NAMALWA (cell line): Measurements from ENCODE around the gene SNTG2.

Source experiments
- DNase-seq: peaks from one replicate; pipeline ENCODE4 v3.0.0-alpha.2; 2015; ENCODE audit warnings: low spot score

The SNTG2 gene

GRCh38 chr2:1319393-1319792, 368.7 kb downstream of the SNTG2 start:
- DNase-seq, result no peak

DNA sequence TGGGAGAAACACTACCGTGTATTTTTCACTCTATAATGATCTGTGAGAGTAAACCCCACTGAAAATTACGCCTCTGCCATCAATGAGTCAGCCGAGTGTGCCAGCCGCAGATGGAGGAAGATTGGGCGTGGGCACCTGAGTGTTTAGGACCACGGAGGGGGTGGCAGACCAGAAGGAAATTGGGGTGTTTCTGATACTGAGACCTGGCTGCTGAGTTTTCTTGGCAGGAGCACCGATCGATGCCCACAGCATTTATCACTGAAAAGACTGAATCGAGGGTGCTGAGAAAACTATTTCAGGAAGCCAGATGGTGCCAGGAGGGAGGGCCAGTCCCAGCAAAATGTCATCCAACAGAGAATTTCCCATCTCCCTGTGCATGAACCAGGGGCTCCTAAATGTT, 370.7 kb downstream of the SNTG2 start:
- DNase-seq, result no peak

- no peak for DNase-seq
Observed at GRCh38 chr2:1324884-1325283, 374.2 kb downstream of the SNTG2 start.

- no peak for DNase-seq
Observed at GRCh38 chr2:1328684-1329083, 378.0 kb downstream of the SNTG2 start.

DNA sequence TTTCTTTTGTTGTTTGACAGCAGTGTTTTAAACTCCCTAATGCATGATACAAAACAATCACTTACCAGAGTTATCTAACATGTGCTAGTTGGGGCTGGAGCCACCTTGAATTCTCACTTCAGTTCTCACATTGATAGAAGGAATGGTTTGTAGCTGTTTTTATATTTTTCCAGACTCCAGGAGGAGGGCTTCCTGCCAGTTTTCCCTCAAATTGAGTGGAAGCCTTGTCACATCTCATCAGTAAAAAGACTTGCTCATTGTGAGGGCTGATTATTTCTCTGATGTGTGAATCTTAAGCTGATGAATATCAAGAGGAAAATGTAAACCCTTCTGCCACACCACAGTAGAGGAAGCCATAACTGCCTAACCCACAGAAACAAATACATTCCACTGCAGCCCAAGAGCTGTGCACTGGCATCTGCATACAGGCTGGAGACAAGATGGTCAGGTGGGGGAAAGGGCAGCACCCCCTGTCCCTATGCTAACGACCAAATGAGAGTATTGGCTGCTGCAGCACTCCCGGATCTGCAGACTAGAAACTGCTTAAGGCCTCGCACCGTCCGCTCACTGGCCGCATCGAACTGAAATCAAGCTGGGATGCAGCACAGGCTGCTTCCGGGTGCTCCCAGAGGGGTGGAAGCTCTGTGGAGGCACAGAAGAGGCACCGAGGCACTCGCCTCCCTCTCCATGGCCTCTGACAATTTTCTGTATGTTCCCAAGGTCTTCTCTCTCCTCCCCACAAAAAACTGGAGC, 388.9 kb downstream of the SNTG2 start:
- DNase-seq, result no peak

DNA sequence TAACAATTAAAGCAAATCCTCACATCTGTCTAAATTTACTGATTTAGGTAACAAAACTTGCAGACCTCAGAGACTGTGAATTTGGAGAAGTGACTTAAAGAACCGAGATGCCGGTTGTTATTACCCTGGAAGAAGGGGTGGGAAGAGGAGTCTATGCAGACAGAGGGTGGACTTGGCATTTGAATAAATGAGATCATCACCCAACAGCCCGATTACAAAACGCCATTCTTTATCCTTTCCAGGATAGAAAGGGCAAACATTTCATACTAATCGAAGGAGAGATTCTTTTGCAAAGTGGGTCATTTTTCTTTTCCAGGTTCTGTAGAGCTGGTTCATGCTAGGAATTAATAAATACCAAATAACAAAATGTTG, 389.5 kb downstream of the SNTG2 start:
- no peak for DNase-seq

DNA sequence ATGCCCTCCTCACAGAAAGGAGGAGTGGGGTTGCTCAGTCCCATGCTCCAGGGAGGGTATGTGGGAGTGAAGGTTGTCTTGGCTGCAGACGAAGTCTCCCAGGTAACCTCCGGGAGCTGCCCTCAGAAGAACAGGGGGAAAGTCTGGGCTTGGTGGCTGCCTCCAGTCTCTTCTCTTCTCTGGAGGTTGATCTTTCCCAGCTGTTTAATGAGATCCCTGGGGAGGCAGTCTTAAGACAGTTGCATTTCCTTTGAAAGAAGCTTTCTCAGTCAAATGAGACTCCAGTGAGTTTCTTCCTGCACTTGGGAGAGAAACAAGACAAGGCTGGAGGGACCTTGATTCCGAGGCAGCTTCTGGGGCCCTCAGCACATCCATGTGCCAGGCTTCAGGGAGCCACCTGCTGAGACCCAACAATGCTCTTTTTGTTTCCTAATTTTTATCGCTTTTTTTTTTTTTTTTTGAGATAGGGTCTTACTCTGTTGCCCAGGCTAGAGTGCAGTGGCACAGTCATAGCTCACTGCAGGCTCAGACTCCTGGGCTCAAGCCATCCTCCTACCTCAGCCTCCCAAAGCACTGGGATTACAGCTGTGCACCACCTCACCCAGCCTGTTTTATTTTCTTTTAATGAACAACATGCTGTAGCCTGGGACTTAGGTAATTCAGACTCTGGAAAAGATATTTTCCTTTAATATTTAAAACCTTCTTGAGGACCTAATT, 390.9 kb downstream of the SNTG2 start:
- no peak for DNase-seq

GRCh38 chr2:1348789-1349188, 398.1 kb downstream of the SNTG2 start:
- no peak for DNase-seq

- no peak for DNase-seq
Observed at GRCh38 chr2:1350111-1350510, 399.5 kb downstream of the SNTG2 start.

DNA sequence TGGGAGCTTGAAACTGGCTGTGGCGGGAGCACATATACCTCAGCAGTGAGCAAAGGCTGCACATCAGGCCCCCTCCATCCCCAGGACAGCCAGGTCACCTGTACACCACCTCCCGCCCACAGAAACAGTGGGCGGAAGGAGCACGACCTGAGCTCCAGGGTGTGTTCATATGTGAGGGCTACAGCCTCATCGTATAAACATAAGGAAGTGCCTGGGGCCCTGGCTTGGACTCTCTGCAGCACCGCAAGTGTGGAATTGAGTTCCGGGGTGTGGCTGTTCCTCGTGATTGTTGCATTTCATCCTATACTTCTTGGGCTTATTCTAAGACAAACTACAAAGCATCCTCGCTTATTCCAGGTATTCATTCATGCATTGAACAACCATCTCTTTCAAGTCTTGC, 402.5 kb downstream of the SNTG2 start:
- DNase-seq, result no peak

GRCh38 chr2:1353543-1353942, 402.9 kb downstream of the SNTG2 start:
- no peak for DNase-seq

- DNase-seq, result no peak
Observed at GRCh38 chr2:1360144-1360543, 409.5 kb downstream of the SNTG2 start.

GRCh38 chr2:1360557-1361250, 410.1 kb downstream of the SNTG2 start:
- DNase-seq, result no peak

DNA sequence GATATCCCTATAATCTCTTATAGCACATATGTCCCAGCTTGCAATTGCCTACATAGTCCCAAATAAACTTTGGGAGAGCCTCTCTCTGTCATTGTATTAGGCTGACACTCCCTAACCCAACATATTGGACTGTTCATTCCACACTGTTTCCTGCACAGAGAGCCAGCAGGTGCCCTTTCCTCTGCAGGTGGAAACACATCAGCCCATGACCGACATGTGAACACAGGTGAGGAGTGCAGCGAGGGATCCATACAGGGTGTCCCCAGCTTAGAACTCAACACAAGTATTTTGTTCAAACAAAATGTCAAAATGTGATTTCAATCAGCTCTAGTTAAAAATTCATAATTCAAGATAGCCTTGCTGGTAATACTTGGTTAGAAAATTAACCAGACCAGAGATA, 412.7 kb downstream of the SNTG2 start:
- DNase-seq, result no peak

DNA sequence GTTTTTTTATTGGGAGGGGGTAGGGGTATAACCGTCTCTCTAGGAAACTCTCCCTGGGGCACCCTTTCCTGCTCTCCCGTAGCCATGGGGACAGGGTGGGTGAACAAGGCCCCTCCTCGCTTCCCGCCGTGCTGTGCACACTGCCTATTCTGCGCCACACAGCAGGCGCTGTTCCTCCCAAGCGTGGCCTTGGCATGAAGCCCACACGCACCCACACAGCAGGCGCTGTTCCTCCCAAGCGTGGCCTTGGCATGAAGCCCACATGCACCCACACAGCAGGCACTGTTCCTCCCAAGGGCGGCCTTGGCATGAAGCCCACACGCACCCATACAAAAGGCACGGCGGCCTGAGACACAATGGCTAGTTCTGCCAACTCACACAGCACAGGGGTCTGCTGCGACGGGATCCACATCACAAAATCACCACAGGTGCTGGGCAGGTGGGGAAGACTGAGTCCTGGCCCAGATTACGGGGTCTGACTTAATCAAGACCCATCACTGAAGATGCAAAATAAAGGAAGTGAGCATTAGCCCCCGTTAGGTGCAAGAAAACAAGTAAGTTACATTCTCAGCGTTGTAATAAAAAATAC, 416.0 kb downstream of the SNTG2 start:
- no peak for DNase-seq

DNA sequence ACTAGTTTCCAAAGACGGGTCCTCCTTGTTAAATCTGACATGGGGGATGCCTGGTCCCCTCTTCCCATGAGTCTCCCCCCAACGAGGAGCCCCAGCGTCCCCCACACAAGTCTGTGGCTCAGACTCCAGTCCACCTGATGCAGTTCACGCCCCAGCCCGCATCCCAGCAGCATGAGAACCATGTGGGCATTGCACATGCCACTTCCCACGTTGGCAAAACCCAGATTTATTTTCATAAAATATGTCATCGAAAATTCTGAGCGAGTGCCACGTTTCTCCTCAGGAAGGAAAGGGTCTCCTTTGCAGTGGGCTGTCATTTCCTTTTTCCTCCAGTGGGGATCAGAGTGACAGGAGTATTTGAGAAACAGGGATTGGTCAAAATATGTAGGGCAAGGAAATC, 417.0 kb downstream of the SNTG2 start:
- no peak for DNase-seq

GRCh38 chr2:1369905-1370304, 419.3 kb downstream of the SNTG2 start:
- no peak for DNase-seq

GRCh38 chr2:1370461-1370860, 419.8 kb downstream of the SNTG2 start:
- no peak for DNase-seq

- DNase-seq, result no peak
Observed at GRCh38 chr2:1371082-1371481, 420.4 kb downstream of the SNTG2 start.

GRCh38 chr2:1373830-1374229, 423.2 kb downstream of the SNTG2 start:
- DNase-seq, result no peak

DNA sequence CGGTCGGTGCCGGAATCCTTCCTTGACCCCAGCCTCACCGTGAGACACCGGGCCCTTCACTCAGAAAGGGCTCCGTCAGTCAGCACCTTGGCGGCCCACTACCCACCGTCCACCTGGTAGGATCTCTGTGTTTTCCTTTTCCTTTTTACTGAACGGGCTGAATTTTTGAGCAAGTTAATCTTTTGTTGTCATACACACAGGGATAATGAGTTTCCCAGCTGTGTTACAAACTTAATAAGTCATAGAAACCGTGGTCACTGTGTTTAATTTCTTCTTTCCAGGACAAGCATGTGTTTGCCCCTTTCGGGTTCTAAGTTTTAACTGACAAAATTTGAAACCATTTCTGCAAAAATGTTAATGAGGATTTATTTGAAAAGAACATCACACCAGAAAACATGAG, 423.6 kb downstream of the SNTG2 start:
- no peak for DNase-seq

- DNase-seq, result no peak
Observed at GRCh38 chr2:1375794-1376193, 425.1 kb downstream of the SNTG2 start.

- no peak for DNase-seq
Observed at GRCh38 chr2:1377473-1377872, 426.8 kb downstream of the SNTG2 start.
